ENCODE results near the gene VTI1A. TPM values are rescaled to one million over a fixed set of nuclear protein-coding genes. Genes with fewer than 3 reads are reported as not detected.

VTI1A gene
- total RNA-seq, 2 donors from 2014 or later = 71.6 to 139 TPM

- H3K27me3 ChIP-seq (replicated peaks; ENCODE audit: insufficient read depth) = no peaks in the 10 kb centered on the region
- H3K9me3 ChIP-seq = no peaks in the 10 kb centered on the region
- H3K4me1 ChIP-seq (ENCODE audit: control insufficient read depth in 1 of 2, low read depth in 2 of 2) = peaks cover 13 to 25% of the 10 kb centered on the region in 2 donors
- TF ChIP-seq, protein P1, sequence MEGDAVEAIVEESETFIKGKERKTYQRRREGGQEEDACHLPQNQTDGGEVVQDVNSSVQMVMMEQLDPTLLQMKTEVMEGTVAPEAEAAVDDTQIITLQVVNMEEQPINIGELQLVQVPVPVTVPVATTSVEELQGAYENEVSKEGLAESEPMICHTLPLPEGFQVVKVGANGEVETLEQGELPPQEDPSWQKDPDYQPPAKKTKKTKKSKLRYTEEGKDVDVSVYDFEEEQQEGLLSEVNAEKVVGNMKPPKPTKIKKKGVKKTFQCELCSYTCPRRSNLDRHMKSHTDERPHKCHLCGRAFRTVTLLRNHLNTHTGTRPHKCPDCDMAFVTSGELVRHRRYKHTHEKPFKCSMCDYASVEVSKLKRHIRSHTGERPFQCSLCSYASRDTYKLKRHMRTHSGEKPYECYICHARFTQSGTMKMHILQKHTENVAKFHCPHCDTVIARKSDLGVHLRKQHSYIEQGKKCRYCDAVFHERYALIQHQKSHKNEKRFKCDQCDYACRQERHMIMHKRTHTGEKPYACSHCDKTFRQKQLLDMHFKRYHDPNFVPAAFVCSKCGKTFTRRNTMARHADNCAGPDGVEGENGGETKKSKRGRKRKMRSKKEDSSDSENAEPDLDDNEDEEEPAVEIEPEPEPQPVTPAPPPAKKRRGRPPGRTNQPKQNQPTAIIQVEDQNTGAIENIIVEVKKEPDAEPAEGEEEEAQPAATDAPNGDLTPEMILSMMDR (IDR thresholded peaks at IDR 0.05) = no peak
- H3K27ac ChIP-seq = peak overlapping the region; percentile 49 to 62
- ATAC-seq (ENCODE audit: insufficient number of reproducible peaks, low FRiP score, low read depth) = peak; percentile 75
- H3K4me3 ChIP-seq = no peak overlapping the region
- peak; percentile 35 for DNase-seq (ENCODE audit: low spot score)
- H3K36me3 ChIP-seq = no peaks in the 10 kb centered on the region
Measured at GRCh38 chr10:112811741-112812551, 364.9 kb downstream of the VTI1A start.

- no peaks in the 10 kb centered on the region for H3K27me3 ChIP-seq (replicated peaks; ENCODE audit: insufficient read depth)
- peaks cover 13 to 25% of the 10 kb centered on the region in 2 donors for H3K4me1 ChIP-seq (ENCODE audit: control insufficient read depth in 1 of 2, low read depth in 2 of 2)
- DNase-seq (ENCODE audit: low spot score) = no peak
- TF ChIP-seq, protein P1 (IDR thresholded peaks at IDR 0.05) = no peak
- H3K27ac ChIP-seq = peak overlapping the region; percentile 19 to 35
- no peak overlapping the region for H3K4me3 ChIP-seq
- H3K36me3 ChIP-seq = no peaks in the 10 kb centered on the region
- H3K9me3 ChIP-seq = no peaks in the 10 kb centered on the region
- no peak for ATAC-seq (ENCODE audit: insufficient number of reproducible peaks, low FRiP score, low read depth)
Measured at GRCh38 chr10:112812586-112812985, 365.6 kb downstream of the VTI1A start.

DNA sequence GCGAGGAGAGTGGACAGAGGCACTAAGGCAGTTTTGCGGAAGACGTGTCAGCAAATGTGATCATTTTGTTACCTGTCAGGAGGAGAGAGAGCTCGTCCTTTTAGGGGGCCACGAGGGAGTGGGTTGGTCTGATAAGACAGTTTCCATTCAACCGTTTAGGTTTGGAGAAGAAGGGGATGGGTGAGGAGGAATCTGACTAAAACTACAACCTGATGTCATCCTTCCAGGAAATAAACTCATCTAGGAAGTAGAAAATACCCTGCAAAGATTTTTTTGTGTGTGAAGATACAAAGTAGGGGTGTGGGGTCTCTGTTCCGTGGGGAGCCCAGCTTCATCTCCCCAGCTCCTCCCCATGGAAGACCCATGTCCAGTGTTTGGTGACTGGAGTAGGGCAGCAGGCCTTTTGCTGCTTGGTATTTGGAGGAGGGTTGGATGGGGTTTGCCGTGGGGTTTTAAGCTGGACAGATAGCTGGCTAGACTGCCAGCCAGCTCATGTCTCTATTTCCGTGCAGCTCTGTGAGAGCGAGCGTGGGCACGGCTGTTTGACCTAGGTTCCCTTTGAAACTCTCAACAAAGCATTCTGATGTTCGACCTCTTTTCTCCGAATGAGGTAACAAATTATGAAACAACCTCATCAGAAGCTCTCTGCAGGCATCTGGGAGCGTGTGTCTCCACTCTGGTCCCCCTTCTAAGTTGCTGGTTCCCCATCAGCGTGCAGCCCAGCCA lies 367.0 kb downstream of the VTI1A start:
- TF ChIP-seq, protein P1 (IDR thresholded peaks at IDR 0.05) = no peak
- peaks cover 13 to 25% of the 10 kb centered on the region in 2 donors for H3K4me1 ChIP-seq (ENCODE audit: control insufficient read depth in 1 of 2, low read depth in 2 of 2)

DNA sequence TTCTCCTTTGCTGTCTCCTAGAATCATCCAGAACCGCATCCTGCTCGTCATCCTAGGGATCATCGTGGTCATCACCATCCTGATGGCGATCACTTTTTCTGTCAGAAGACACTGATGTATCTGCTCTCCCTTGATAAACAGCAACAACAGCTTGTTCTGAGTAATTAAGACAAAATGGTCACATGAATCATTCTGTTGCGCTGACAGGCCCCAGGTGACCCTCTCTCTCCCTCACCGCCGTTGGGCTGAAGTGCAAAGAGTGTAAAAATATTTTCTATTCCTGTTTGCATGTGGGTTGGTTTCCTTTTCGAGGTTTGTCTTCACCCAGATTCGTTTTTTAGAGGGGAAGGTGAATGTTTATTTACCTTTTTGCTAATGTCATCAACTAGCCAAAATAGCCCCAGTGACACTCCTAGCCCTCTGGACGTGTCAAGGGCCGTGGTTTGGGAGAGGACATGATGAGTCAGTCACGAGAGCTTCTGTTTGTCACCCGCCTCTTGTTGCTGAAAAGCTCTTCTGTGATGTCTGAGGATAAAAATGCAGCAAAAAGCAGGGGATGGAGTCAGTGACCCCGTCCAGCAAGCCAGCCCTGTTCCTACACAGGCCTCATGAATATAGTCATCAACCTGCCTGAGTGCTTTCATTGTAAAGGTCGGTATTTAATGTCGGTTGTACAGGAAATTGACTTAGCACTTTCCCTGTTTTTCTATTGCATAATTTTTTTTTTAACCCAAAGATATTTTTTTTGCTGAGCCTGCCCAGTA lies 368.4 kb downstream of the VTI1A start:
- Histone ChIP-seq H3K4me3 (peak overlapping the region; percentile 38), H3K27ac (no peak overlapping the region), H3K9me3 (no peaks in the 10 kb centered on the region), H3K4me1 (ENCODE audit: control insufficient read depth in 1 of 2, low read depth in 2 of 2) (peaks cover 13 to 25% of the 10 kb centered on the region in 2 donors), H3K36me3 (no peaks in the 10 kb centered on the region), H3K27me3 (replicated peaks; ENCODE audit: insufficient read depth) (no peaks in the 10 kb centered on the region)
- TF ChIP-seq, protein P1 (IDR thresholded peaks at IDR 0.05) = no peak
- no peak for ATAC-seq (ENCODE audit: insufficient number of reproducible peaks, low FRiP score, low read depth)
- no peak for DNase-seq (ENCODE audit: low spot score)

More for the DNA sequence above, 367.0 kb downstream of the VTI1A start:
- no peaks in the 10 kb centered on the region for H3K27me3 ChIP-seq (replicated peaks; ENCODE audit: insufficient read depth)
- H3K4me3 ChIP-seq = no peak overlapping the region
- no peak for ATAC-seq (ENCODE audit: insufficient number of reproducible peaks, low FRiP score, low read depth)
- no peak overlapping the region for H3K27ac ChIP-seq
- no peak for DNase-seq (ENCODE audit: low spot score)
- H3K9me3 ChIP-seq = no peaks in the 10 kb centered on the region
- H3K36me3 ChIP-seq = no peaks in the 10 kb centered on the region

Measured in thoracic aorta (tissue), 2 donors.